Activated naive CD4-positive, alpha-beta T cell (primary cell): ENCODE measurements around the gene PHF21B.
"Not testable (repeated sequence)": the region's sequence is repeated elsewhere in the genome, so short reads cannot be mapped to it uniquely, and the experiment has no call there.

Experiments
- DNase-seq, 4 experiments: peaks; one replicate each; lab custom pipeline; 2025; lab: John Stamatoyannopoulos, UW

Gene PHF21B

DNA sequence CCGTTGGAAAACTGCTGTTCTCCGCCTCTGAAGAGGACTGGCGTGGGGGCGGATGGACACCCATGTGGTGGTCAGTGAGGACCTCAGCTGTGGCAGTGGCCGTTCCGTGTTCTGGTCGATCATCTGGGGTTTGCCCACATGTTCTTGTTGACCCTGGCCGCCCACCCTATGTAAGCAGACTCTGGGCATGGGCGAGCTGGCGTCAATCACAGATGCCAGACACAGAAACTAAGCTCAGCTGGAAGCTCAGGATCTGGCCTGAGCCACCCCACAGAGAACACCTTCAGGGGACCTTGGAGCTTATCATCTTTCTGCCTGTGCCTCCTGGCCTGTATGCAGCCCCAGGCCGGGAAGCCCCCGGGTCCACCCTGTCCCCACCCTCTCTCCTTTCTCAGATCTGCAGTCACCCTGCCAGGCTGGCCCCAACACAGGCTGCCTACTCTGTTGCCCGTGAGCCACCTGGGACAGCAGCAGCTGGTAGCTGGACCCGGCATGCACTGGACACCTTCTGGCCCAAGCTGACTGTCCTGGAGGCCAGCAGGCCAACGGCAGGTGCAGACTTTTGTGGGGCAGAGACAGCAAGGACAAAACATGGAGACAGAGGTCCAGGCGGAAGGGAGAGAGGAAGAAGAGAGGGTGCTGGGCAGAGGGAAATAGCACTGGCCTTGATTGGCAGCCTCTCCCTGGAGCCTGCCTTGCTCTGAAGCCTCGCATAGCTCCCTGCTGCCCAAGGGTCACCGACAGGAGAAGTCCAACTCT, 91.5 kb downstream of the PHF21B start:
- no peak for DNase-seq

DNA sequence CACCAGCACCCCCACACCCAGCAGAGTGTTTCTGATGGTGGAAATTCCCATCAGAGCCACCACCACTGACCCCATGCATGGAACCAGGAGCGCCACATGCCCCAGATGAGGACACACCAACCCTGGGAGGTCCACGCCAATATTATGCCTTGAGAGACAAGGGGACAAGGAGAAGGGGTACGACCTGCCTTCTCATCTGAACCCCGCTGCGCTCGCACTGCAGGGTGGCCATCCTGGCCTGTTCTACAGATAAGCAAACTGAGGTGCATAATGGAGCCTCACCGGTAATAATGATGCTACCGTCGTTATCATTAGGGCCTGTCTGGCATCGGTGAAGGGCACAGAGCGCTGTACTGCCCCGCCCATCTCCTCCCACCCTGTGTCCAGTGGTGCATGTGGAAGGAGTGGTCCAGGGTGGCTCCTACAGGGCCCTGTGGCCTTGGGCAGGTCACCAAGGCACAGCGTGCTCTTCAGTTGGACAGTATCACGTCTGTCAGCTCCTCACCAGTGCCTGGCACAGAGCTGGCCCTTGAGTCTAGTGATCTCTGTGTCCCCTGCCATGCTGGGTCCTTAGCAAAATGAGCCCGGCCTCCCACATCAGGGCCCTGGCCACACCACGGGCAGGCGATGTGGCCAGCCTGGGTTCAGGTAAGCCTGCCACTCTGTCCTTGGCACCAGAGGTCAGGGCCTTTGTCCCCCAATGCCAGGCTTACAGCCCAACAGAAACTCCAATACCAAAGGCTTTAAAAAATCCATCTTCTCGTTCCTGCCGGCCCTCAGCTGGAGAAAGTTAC, 92.2 kb downstream of the PHF21B start:
- DNase-seq = no peak

DNA sequence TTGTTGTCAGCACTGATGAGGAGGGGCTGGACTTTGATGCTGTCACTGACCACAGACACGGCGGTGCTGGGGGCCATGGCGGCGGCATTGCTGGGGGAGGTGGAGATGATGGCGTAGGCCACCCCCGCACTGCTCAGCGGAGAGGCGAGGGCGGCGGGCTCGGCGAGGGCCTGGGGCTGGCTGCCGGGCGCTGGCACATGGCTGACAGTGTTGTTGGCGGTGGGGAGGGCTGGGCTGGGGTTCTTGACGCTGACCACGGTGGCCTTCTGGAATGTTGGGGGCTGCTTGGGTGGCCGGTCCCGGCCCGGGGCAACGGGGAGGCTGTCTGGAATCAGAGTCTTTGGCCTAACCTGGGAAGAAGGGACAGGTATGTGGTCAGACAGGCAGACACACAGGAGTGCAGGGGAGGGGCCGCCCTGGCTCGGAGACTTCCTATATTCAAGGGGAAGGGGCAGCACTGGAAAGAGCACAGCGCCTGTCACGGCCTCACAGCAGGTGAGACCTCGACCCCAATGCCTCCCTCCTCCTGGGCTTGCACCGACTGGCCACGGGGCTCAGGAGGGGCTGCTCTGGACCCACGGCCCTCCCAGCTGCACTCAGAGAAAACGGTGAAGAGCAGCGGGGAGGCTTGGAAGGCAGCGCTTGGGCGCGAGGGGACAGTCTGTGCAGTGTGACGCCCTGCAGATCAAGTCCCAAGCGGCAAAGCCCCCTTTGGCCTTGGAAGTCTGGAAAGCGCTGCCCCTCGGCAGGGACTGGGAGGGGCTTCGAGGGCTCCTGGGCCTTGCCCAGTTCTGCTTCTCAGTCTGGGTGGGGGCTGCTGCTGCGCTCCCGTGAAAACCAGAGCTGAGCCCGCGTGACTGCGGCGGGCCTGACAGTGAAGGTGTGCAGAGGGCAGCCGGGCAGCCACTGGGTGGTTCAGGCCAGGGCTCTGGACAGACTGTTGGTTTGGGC, 93.2 kb downstream of the PHF21B start:
- no peak for DNase-seq

DNA sequence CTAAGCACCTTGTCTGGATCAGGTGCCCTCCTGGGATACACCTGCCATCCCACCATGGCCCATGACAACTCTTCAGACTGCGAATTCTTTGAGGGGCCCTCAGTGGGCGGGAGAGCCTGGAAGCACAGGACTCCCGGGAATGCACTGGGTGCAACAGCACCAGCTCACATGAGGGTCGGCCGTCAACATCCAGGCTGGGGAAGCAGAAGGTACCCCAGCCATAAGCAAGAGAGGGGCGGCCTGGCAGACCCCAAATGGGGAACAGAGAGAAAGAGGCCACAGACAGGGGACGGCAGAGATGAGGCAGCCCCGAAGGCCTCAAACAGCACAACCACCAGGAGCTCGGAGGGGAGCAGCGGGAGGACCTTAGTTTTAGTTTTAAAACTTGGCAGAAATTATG, 94.4 kb downstream of the PHF21B start:
- DNase-seq = no peak

DNA sequence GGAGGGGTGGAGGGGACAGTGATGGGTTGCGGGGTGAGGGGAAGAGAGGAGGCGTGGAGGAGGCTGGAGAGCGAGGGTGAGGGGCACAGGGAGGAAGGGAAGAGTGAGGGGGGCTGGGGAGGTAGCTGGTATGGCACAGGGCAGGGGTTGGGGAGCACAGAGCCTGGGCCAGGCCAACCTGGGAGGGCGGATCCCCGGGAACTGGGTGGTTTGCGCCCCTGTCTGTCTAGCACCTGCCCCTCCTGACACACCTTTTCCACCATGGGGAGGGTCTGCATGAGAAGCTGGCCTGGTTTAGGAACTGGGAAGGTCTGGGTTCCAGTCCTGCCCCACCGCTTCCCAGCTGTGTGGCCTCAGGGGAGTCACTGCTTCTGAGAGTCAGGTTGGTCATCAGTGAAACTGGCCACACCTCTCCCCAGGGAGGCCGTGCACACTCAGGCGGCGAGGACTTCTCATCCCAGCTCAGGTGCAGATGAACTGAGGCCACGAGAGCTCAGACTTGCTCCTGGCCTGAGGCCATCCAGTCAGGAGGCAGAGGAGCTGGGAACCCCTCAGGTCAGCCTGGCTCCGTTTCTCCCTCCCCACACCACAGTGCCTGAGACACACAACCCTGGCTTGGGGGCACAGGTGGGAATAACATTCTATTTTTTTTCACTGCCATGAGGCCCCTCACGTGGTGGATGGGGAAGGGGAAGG, 95.6 kb downstream of the PHF21B start:
- no peak for DNase-seq

DNA sequence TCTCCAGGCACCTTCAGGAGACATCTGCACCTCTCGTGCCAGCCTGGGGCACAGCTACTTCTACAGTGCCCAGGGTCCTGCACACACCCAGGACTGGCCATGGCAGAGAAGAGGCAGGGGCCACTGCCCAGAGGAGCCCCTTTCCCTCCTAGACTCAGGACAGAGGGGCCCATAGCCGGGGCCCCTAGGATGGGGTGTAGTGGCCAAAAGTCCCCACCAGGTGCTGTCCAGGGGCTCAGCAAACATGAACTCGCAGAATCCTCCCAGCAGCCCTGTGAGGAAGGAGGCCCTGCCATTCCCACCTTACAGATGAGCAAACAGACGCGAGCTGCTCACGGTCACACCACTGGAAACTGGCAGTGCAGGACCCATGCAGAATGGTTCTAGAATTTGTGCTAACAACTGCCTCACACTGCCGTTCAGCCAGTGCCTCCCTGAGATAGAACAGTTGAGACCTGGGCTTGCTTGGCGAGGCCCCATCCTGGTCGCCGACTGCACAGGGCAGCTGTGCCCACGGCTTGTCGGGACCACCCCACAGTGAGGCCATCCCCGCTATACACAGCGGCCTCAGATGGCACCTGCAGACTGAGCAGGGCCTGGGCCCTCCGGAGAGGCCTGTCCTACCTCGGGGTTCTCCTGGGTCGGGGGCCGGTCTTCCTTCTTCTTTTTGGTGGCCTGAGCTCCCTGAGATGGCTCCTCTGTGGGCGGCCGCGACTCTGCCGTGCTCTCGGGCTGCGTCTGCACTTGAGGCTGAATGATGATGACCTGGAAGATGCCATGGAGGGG, 96.4 kb downstream of the PHF21B start:
- DNase-seq = no peak

DNA sequence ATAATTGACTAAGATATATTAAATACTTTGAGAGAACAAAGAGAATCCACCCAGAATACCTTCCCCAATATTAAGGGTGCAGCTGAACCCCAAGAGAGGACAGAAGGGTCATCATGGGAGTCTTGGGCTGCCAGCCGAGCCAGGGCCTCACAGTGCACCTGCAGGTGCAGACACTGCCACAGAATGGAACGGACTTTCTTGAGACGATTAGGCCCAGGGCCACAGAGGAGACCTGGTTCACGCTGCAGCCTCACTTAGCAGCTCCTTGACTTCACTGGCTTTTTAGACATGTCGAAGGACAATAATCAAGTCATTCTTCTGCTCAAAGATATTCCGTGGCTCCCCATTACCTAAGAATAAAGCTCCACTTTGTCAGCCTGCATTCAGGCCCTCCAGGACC, 100.6 kb downstream of the PHF21B start:
- DNase-seq = no peak

DNA sequence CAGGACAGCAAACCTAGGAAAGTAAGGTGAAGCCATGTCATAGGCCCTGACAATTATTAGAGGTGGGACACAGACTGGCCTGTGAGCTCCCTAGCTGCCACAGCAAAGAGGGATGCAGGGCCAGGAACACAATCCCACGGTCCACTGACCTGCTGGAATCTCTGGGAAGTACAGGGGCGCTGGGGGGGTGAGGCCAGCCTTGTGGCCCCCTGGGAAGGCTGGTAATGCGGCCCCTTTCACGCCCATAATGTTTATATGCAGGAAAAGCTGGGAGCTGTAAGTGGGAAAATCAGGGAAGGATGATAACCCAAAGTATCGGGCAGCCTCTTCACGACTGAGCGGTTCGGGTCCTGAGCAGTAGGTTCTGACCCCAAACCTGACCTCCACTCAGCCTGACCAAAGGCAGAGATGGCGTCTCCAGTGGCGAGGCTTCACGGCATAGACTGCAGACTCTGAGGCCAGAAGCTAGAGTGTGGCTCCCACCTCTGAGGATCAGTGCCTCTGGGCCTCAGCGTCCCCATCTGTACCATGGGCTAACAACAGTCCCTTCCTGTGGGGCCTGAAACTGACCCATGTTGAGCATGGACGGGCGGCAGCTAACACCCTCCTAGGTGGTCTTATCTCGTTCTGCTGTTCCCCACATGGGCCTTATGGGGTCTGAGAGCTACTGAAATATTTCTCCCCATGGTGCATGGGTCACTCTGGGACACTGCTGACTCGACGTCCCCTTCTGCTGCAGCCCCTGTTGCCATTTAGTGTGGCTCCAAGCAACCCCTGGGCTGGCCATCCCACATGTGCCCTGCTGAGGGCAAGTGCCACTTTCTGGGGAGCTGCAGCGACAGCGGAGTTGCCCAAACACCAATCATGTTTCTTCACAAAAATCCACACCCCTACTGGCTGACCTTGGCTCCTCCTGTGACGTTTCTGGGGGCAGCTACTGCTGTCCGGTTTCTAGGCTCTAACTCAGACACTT, 101.8 kb downstream of the PHF21B start:
- DNase-seq = no peak

DNA sequence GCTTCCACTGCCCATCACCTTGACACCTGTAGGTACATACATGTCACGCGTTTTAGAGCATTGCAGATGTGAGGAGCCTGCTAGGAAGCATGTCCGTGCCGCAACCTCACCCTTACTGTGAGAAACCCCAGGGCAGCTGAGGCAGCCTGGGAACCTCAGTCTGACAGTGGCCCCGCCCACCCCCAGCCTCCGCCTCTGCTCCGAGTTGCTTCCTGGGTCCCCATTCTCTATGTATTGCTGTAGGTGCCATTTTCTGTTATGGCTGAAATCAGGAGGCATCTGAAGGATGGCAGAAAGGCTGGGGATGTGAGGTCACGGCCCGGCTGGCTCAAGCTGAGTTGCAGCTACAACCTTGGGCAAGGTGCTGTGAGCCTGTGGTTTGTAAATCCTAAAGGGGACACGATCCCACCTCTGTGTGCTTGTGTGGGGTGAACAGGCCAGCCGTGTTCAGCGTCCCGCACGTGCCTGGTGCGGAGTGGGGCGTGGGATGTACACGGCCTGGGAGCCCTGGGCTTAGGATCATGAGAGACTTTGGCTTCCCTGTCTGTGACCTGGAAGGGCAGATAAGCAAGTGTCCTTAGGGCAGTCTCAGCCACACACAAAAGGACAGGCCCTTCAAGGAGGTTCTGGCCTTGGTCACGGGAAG, 102.7 kb downstream of the PHF21B start:
- no peak for DNase-seq

DNA sequence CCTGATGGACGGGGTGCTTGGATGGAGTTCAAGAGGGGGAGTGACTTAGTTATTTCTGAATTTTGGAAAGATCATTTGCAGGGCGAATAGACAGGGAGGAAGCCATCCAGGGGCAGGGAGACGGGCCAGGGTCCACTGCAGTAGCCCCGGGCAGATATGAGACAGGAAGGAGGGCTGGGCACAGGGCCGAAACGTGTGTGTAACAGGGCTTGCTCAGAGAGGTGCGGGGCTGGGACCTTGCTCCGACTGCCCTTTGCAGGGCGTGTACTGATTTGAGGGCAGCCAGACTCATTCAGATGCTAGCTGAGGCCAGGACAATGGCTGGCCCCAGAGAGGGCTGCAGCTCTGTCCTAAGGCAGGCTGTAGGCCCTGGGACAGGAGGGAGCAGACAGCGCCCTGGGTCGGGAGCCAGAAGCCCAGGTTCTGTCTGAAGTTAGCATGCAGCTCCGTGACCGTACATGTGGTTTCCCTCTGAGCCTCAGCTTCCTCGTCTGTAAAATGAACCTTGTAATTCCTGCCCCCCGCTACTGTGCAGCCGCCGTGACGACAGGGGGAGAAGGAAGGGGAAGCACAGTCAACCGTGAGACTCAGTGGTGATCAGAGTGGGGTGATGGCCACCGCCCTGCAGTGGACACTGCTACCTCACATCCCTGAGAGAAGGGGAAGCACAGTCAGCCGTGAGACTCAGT, 103.4 kb downstream of the PHF21B start:
- DNase-seq = no peak

DNA sequence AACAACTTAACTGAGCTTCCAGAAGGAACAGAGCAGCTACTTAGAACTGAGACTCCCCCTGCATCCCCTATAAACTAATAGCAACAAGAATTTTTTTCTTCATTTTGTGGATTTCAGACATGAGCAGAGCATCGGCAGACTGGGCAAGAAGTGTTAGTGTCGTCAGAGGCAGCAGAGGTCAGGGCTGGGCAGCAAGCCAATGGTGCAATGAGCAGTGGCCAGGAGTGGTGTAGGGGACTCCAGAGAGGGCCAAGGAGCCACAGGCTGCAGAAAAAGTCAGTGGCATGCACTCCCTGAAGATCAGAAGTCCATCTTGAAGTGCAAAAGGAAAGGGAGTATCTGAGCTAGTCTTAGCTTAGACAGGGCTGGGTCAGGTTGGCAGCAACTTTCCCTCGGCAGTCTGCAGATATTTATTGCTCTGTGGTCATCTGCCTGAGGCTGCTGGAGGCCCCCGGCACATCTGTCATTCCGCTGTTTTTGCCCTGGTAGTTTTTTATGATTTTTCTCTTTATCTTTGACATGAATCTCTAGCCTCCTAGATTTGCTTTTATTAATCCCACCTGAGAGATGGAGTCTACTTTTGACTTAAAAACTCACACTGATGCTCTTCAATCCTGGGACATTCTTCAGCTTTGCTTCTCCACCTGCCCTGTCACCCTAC, 105.2 kb downstream of the PHF21B start:
- not testable (repeated sequence) for DNase-seq

DNA sequence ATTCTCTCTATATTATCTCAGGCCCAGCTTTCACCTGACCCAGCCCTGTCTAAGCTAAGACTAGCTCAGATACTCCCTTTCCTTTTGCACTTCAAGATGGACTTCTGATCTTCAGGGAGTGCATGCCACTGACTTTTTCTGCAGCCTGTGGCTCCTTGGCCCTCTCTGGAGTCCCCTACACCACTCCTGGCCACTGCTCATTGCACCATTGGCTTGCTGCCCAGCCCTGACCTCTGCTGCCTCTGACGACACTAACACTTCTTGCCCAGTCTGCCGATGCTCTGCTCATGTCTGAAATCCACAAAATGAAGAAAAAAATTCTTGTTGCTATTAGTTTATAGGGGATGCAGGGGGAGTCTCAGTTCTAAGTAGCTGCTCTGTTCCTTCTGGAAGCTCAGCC, 106.6 kb downstream of the PHF21B start:
- DNase-seq = not testable (repeated sequence)

DNA sequence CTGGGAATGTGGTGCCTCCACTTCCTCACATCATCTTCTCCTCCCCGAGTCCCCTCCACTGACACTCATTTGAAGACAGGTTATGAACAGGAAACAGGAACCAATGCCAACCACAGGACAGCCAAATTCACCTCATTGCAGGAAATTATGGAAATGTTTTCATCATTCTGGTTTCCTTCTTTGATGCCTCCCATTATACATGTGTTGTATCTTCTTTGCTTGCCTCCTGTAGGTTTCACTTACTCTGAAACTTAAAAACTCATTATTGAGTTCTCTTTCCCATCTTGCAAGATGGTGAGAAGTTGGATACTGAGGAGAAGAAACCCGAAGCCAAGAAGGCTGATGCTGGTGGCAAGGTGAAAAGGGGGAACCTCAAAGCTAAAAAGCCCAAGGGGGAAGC, 108.5 kb downstream of the PHF21B start:
- no peak for DNase-seq

DNA sequence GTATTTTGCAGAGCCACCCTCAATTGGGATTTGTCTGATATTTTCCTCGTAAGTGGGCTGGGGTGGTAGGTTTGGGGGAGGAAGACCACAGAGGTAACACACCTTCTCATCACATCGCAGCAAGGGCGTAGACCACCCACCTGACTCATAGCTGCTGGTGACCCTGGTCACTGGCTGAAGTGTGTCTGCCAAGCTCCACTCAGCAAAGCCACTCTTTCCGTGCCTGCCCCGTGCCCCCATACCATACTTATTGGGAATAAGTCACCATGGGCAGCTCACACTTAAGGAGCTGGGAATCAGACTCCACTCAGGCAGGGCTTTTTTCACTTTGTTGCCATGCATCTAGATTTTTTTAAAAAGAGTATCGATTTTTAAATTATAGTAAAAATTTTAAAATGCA, 111.6 kb downstream of the PHF21B start:
- DNase-seq = no peak

DNA sequence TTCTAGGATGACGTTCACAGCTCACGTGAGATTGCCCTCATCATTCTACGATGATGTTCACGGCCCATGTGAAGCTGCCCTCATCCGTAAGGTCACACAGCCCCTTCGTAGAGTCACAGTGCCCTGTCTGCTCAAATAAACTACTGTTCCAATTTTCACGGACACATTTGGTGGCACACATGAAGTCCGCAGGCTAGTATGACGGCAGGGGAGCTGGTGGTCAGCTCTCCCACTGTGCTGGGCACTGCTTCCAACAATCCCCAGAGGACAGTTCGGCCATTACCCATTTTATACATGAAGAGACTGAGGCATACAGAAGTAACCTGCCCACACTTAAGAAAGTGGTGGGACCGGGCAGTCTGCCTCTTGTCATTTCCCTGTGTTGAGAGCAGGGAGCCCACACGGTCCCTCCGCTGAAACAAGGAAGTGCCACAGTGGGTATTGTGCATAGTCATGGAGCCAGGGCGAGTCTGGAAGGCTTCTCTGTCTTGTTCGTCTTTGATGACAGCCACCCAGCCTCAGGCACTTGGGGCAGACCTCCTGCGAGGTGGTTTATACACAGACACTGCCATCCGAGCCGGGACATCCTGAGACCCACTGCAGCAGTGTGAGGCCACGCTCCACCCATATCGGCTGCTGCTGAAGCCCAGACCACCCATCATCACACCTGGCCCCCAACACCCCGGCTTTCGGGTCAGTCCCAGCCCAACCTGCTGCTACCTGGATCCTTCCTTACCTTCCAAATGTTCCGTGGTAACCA, 114.3 kb downstream of the PHF21B start:
- no peak for DNase-seq

DNA sequence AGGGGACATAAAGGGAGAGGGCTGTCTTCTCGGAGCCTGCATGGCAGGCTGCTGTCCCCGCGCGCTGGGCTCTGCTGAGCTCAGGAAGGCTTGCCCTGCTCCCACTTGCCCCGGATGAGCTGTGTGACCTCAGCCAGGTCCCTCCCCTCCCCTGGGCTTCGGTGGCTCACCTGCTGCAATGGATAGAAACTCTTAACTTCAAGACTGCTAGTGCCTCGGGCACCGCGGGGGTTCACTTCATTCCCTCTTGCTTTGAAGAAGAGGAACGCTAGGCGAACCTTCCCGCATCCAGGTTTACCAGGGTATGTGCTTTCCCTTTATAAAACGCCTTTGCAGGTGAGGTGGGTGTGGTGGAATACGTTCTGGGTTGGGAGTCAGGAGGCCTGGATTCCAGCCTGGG, 115.0 kb downstream of the PHF21B start:
- DNase-seq = no peak

DNA sequence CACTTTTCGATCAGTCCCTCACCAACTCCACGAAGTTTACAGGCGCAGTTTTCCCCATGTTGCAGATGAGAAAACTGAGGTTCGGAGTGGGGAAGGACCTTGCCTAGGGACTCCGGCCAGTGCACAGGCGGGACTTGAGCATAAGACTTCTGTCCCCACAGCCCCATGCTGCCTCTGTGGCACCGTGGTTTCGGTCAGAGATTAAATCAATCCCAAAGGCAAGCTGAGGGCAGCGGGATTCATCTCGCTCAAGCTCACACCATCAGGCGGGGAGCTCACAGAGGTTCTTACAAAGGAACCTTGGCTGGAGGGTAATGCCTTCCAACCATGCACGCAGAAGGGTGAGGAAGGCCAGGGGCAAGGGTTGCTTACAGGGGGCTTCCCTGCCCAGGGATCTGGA, 115.5 kb downstream of the PHF21B start:
- no peak for DNase-seq
